Measurements from ENCODE around the gene ADAMTSL1.

DNA sequence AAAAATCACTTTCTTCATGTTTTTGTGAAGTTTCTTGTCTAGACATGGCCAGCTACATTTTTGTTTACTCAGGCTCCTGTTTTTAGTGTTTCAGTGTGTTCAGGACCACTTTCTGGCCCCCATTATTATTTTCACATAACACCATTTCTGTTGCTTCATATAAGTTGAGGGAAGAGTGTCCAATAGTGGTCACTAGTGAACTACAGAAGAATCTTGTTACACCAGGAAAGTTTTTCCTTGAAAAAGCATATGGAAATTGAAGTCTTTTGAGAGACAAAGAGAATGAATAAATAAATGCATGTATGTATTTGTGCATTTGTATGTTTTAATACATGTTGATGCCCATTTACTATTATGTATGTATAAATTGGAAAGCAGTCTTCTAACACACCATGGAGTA lies 3.8 kb downstream of the ADAMTSL1 start:
- TF ChIP-seq EP300 (IDR thresholded peaks at IDR 0.05) (no peak), POLR2A (IDR thresholded peaks at IDR 0.05) (no peak)

Data from stomach (tissue), 4 donors.